H9 (cell line): ENCODE measurements around the gene RAD18. TPM values are rescaled to one million over a fixed set of nuclear protein-coding genes. Genes with fewer than 3 reads are reported as not detected.

Source experiments
- DNase-seq: peaks from one replicate; pipeline ENCODE4 v3.0.0-alpha.2; 2017
- H2AFZ ChIP-seq: one replicate; pipeline ENCODE4 v1.6.1; 2013; ENCODE audit warnings: mild to moderate bottlenecking, low read length, control low read depth, moderate library complexity
- H2AK5ac ChIP-seq: 2 replicates; pipeline ENCODE4 v1.6.1; 2013; ENCODE audit warnings: low read length, control low read depth, mixed read lengths; ENCODE audit not compliant: insufficient read length
- H2BK120ac ChIP-seq: one replicate; pipeline ENCODE4 v1.6.1; 2013; ENCODE audit warnings: low read depth, mild to moderate bottlenecking, low read length, control low read depth, inconsistent platforms; ENCODE audit not compliant: poor library complexity, severe bottlenecking
- H2BK12ac ChIP-seq: 2 replicates; pipeline ENCODE4 v1.6.1; 2013; ENCODE audit warnings: low read length, control low read depth, mixed read lengths, low read depth; ENCODE audit not compliant: insufficient read length
- H2BK15ac ChIP-seq: 2 replicates; pipeline ENCODE4 v1.6.1; 2013; ENCODE audit warnings: low read depth, low read length, control low read depth
- H2BK20ac ChIP-seq: one replicate; pipeline ENCODE4 v1.6.1; 2013; ENCODE audit warnings: low read depth, mild to moderate bottlenecking, low read length, control low read depth, inconsistent platforms; ENCODE audit not compliant: poor library complexity, severe bottlenecking
- H2BK5ac ChIP-seq: 2 replicates; pipeline ENCODE4 v1.6.1; 2013; ENCODE audit warnings: low read length, control low read depth, mixed read lengths; ENCODE audit not compliant: insufficient read length
- H3K14ac ChIP-seq: 2 replicates; pipeline ENCODE4 v1.6.1; 2013; ENCODE audit warnings: low read length, control low read depth; ENCODE audit not compliant: insufficient read depth
- H3K18ac ChIP-seq: 2 replicates; pipeline ENCODE4 v1.6.1; 2013; ENCODE audit warnings: low read depth, mild to moderate bottlenecking, mixed read lengths, low read length, control low read depth; ENCODE audit not compliant: insufficient read length
- H3K23ac ChIP-seq: 2 replicates; pipeline ENCODE4 v1.6.1; 2013; ENCODE audit warnings: low read length, control low read depth, mixed read lengths, low read depth; ENCODE audit not compliant: insufficient read length
- H3K23me2 ChIP-seq: 2 replicates; pipeline ENCODE4 v1.6.1; 2013; ENCODE audit warnings: low read depth, mild to moderate bottlenecking, mixed read lengths, low read length, control low read depth; ENCODE audit not compliant: insufficient read length, poor library complexity, severe bottlenecking
- H3K27ac ChIP-seq: 2 replicates; pipeline ENCODE4 v1.5.1; 2013; ENCODE audit warnings: low read length, control low read depth, mixed read lengths, low read depth; ENCODE audit not compliant: insufficient read length
- H3K27me3 ChIP-seq: 2 replicates; pipeline ENCODE4 v1.6.1; 2013; ENCODE audit warnings: low read length, control low read depth, inconsistent platforms; ENCODE audit not compliant: insufficient read depth
- H3K4ac ChIP-seq: 2 replicates; pipeline ENCODE4 v1.6.1; 2013; ENCODE audit warnings: low read depth, mild to moderate bottlenecking, control low read depth, inconsistent platforms, low read length, moderate library complexity
- H3K4me1 ChIP-seq: 2 replicates; pipeline ENCODE4 v1.6.1; 2013; ENCODE audit warnings: low read length, control low read depth, inconsistent platforms; ENCODE audit not compliant: insufficient read depth
- H3K4me2 ChIP-seq: 2 replicates; pipeline ENCODE4 v1.6.1; 2013; ENCODE audit warnings: low read length, control low read depth, mixed read lengths; ENCODE audit not compliant: insufficient read length, insufficient read depth
- H3K56ac ChIP-seq: 2 replicates; pipeline ENCODE4 v1.6.1; 2013; ENCODE audit warnings: low read depth, mild to moderate bottlenecking, mixed read lengths, low read length, control low read depth; ENCODE audit not compliant: insufficient read length
- H3K79me1 ChIP-seq: 2 replicates; pipeline ENCODE4 v1.6.1; 2013; ENCODE audit warnings: low read depth, mild to moderate bottlenecking, moderate library complexity, low read length, control low read depth, inconsistent platforms; ENCODE audit not compliant: insufficient read depth, poor library complexity, severe bottlenecking
- H3K79me2 ChIP-seq: 2 replicates; pipeline ENCODE4 v1.6.1; 2013; ENCODE audit warnings: low read length, control low read depth, inconsistent platforms; ENCODE audit not compliant: insufficient read depth
- H3K9ac ChIP-seq: 2 replicates; pipeline ENCODE4 v1.6.1; 2013; ENCODE audit warnings: low read length, control low read depth, mixed read lengths; ENCODE audit not compliant: insufficient read length; ENCODE audit errors: extremely low read depth
- H3K9me3 ChIP-seq: one replicate; pipeline ENCODE4 v1.6.1; 2013; ENCODE audit warnings: low read depth, low read length, inconsistent platforms; ENCODE audit not compliant: control insufficient read depth
- H3T11ph ChIP-seq: one replicate; pipeline ENCODE4 v1.6.1; 2013; ENCODE audit warnings: mild to moderate bottlenecking, low read length, control low read depth, inconsistent platforms
- H4K20me1 ChIP-seq: one replicate; pipeline ENCODE4 v1.6.1; 2013; ENCODE audit not compliant: control insufficient read depth, insufficient read length, insufficient read depth
- H4K5ac ChIP-seq: 2 replicates; pipeline ENCODE4 v1.6.1; 2013; ENCODE audit warnings: low read depth, mild to moderate bottlenecking, mixed read lengths, low read length, control low read depth; ENCODE audit not compliant: insufficient read length
- H4K8ac ChIP-seq: replicated peaks from 2 replicates; pipeline ENCODE4 v1.6.1; 2013; ENCODE audit warnings: low read length, control low read depth, mixed read lengths, low read depth; ENCODE audit not compliant: insufficient read length
- H4K91ac ChIP-seq: 2 replicates; pipeline ENCODE4 v1.6.1; 2013; ENCODE audit warnings: low read depth, mild to moderate bottlenecking, moderate library complexity, mixed read lengths, low read length, control low read depth; ENCODE audit not compliant: insufficient read length
- H3K27ac Mint-ChIP-seq, 3 experiments: 2 replicates in 2 of 3; 3 replicates in 1 of 3; pipeline ENCODE4 v1.8.0; 2020 to 2021; ENCODE audit warnings: mixed read lengths in 3 of 3, mild to moderate bottlenecking in 1 of 3, moderate library complexity in 1 of 3
- H3K27me3 Mint-ChIP-seq: 2 replicates; pipeline ENCODE4 v1.8.0; 2021; ENCODE audit warnings: low read depth, mild to moderate bottlenecking, moderate library complexity, mixed read lengths
- H3K36me3 Mint-ChIP-seq, 3 experiments: 2 replicates in 2 of 3; 3 replicates in 1 of 3; pipeline ENCODE4 v1.8.0; 2020 to 2021; ENCODE audit warnings: low read depth in 3 of 3, mixed read lengths in 3 of 3; ENCODE audit not compliant: insufficient read depth in 1 of 3
- H3K4me1 Mint-ChIP-seq, 2 experiments: 2 replicates each; pipeline ENCODE4 v1.8.0; 2020; ENCODE audit warnings: mixed read lengths in 2 of 2
- H3K4me3 Mint-ChIP-seq, 2 experiments: 2 replicates in 1 of 2; 3 replicates in 1 of 2; pipeline ENCODE4 v1.8.0; 2020 to 2021; ENCODE audit warnings: mild to moderate bottlenecking in 2 of 2, mixed read lengths in 2 of 2, moderate library complexity in 1 of 2
- H3K9me3 Mint-ChIP-seq, 2 experiments: 2 replicates in 1 of 2; 3 replicates in 1 of 2; pipeline ENCODE4 v1.8.0; 2020; ENCODE audit warnings: mild to moderate bottlenecking in 2 of 2, mixed read lengths in 2 of 2, moderate library complexity in 1 of 2
- WGBS: extraction: QIAGEN DNeasy Blood & Tissue Kit; methylation state at CpG from one replicate; pipeline ENCODE4 v1.1.7; 2013; ENCODE audit warnings: missing lambda C conversion rate, low lambda C conversion rate, mixed read lengths; ENCODE audit not compliant: insufficient read length; ENCODE audit errors: extremely low coverage; 5-methylcytosine and 5-hydroxymethylcytosine counted together
- total RNA-seq: library from RNA; stranded (reverse); gene quantifications from 2 replicates; pipeline ENCODE4 v1.2.1, GENCODE V29; 2021
- TF ChIP-seq, protein P1 (sequence below): fragments of 200-600 bp; sonication (generic); conservative IDR thresholded peaks from 3 replicates; pipeline ENCODE4 v1.8.0; 2021; ENCODE audit warnings: antibody characterized with exemption, mild to moderate bottlenecking

The RAD18 gene
- total RNA-seq, 1 experiment from 2014 or later, result 27.8 TPM

DNA sequence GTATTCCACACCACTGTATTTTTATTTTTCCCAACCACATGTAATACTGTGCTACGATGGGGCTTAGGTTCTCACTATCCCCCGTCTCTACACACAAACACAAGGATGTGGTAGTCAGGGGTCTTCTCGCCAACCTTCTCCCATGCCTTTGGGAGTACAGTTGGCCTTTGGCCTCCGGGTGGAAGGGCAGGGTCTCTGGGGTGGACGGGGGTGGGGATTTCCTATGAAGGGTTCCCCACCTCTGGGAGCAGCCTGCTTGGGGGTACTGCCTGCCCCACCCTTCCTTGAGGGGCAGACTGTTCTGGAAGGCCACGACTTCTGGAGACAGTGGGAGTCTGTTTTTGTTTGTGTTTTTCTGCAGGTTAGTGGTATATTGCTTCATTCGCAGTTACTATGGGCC, 21.3 kb upstream of the RAD18 start:
- no peak overlapping the region for H3K23ac ChIP-seq
- no peak overlapping the region for H4K5ac ChIP-seq
- no peak overlapping the region for H2BK5ac ChIP-seq
- no peak overlapping the region for H3K9ac ChIP-seq
- H3K4ac ChIP-seq, result no peak overlapping the region
- no peak overlapping the region for H3K18ac ChIP-seq
- Mint-ChIP-seq H3K4me1 (peaks cover 5 to 6% of the 10 kb centered on the region in 2 experiments), H3K27me3 (peaks cover 14% of the 10 kb centered on the region), H3K36me3 (no peaks in the 10 kb centered on the region), H3K9me3 (peaks cover 0 to 2% of the 10 kb centered on the region in 2 experiments; a peak in 2 of 5 replicates), H3K4me3 (no peak overlapping the region), H3K27ac (no peak overlapping the region)
- no peak overlapping the region for H3T11ph ChIP-seq
- no peak for DNase-seq
- H3K23me2 ChIP-seq, result no peaks in the 10 kb centered on the region
- H4K8ac ChIP-seq, result no peak overlapping the region
- H3K79me1 ChIP-seq, result no peaks in the 10 kb centered on the region
- H3K9me3 ChIP-seq, result no peaks in the 10 kb centered on the region
- H3K56ac ChIP-seq, result no peak overlapping the region
- no peaks in the 10 kb centered on the region for H3K79me2 ChIP-seq
- no peak overlapping the region for H2BK15ac ChIP-seq
- no peak overlapping the region for H2BK20ac ChIP-seq
- no peaks in the 10 kb centered on the region for H3K27me3 ChIP-seq
- H2BK12ac ChIP-seq, result no peak overlapping the region
- H2AFZ ChIP-seq, result no peak overlapping the region
- H2AK5ac ChIP-seq, result no peak overlapping the region
- no peaks in the 10 kb centered on the region for H3K4me1 ChIP-seq
- H2BK120ac ChIP-seq, result no peak overlapping the region
- no peak overlapping the region for H3K4me2 ChIP-seq
- H4K91ac ChIP-seq, result no peak overlapping the region
- WGBS, result no CpG with 5 or more reads among the region's 7 CpGs
- H3K14ac ChIP-seq, result no peak overlapping the region
- TF ChIP-seq, protein P1, sequence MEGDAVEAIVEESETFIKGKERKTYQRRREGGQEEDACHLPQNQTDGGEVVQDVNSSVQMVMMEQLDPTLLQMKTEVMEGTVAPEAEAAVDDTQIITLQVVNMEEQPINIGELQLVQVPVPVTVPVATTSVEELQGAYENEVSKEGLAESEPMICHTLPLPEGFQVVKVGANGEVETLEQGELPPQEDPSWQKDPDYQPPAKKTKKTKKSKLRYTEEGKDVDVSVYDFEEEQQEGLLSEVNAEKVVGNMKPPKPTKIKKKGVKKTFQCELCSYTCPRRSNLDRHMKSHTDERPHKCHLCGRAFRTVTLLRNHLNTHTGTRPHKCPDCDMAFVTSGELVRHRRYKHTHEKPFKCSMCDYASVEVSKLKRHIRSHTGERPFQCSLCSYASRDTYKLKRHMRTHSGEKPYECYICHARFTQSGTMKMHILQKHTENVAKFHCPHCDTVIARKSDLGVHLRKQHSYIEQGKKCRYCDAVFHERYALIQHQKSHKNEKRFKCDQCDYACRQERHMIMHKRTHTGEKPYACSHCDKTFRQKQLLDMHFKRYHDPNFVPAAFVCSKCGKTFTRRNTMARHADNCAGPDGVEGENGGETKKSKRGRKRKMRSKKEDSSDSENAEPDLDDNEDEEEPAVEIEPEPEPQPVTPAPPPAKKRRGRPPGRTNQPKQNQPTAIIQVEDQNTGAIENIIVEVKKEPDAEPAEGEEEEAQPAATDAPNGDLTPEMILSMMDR, result no peak
- H3K27ac ChIP-seq, result no peak overlapping the region
- H4K20me1 ChIP-seq, result no peaks in the 10 kb centered on the region
